Mesenchymal stem cell (in vitro differentiated cells and primary cell): ENCODE measurements around the gene NAALAD2.

Experiments
- DNase-seq: peaks from one replicate; pipeline ENCODE4 v3.0.0-alpha.2; 2013
- H2AFZ ChIP-seq: one replicate; pipeline ENCODE4 v1.6.1; 2013; ENCODE audit warnings: low read depth, mild to moderate bottlenecking, control low read depth, inconsistent platforms, low read length, moderate library complexity
- H2AK5ac ChIP-seq: 2 replicates; pipeline ENCODE4 v1.6.1; 2013; ENCODE audit warnings: low read length, moderate library complexity, mild to moderate bottlenecking, inconsistent platforms; ENCODE audit not compliant: severe bottlenecking
- H2BK120ac ChIP-seq: one replicate; pipeline ENCODE4 v1.6.1; 2013; ENCODE audit warnings: low read depth, mild to moderate bottlenecking, inconsistent platforms, low read length, moderate library complexity
- H2BK12ac ChIP-seq, 2 experiments: one replicate each; pipeline ENCODE4 v1.6.1; 2013; ENCODE audit warnings: inconsistent platforms in 2 of 2, low read length in 2 of 2, mild to moderate bottlenecking in 2 of 2, moderate library complexity in 2 of 2, control low read depth in 1 of 2
- H2BK15ac ChIP-seq: one replicate; pipeline ENCODE4 v1.6.1; 2013; ENCODE audit warnings: mild to moderate bottlenecking, low read depth, inconsistent platforms; ENCODE audit not compliant: poor library complexity, severe bottlenecking
- H2BK5ac ChIP-seq: 2 replicates; pipeline ENCODE4 v1.6.1; 2013; ENCODE audit warnings: low read depth, mild to moderate bottlenecking, low read length, control low read depth, inconsistent platforms; ENCODE audit not compliant: poor library complexity, severe bottlenecking
- H3K14ac ChIP-seq, 2 experiments: one replicate each; pipeline ENCODE4 v1.6.1; 2013; ENCODE audit warnings: inconsistent platforms in 2 of 2, low read length in 2 of 2, control low read depth in 1 of 2, mild to moderate bottlenecking in 1 of 2, moderate library complexity in 1 of 2
- H3K18ac ChIP-seq, 2 experiments: one replicate each; pipeline ENCODE4 v1.6.1; 2013; ENCODE audit warnings: inconsistent platforms in 2 of 2, low read length in 2 of 2, control low read depth in 1 of 2, low read depth in 1 of 2, mild to moderate bottlenecking in 1 of 2
- H3K23ac ChIP-seq, 2 experiments: one replicate each; pipeline ENCODE4 v1.6.1; 2013; ENCODE audit warnings: inconsistent platforms in 2 of 2, low read length in 2 of 2, mild to moderate bottlenecking in 2 of 2, moderate library complexity in 2 of 2, control low read depth in 1 of 2
- H3K27ac ChIP-seq: 2 replicates; pipeline ENCODE4 v1.5.1; 2013; ENCODE audit warnings: mild to moderate bottlenecking, moderate library complexity, low read length, control low read depth, inconsistent platforms; ENCODE audit not compliant: poor library complexity, severe bottlenecking
- H3K27me3 ChIP-seq, 2 experiments: 2 replicates each; pipeline versions ENCODE4 v1.6.1 to v1.7.0; 2013; ENCODE audit warnings: low read length in 2 of 2, mild to moderate bottlenecking in 2 of 2, moderate library complexity in 2 of 2, control low read depth in 1 of 2, inconsistent platforms in 1 of 2; ENCODE audit not compliant: control insufficient read depth in 1 of 2, insufficient read depth in 1 of 2
- H3K36me3 ChIP-seq, 2 experiments: 2 replicates each; pipeline versions ENCODE4 v1.6.1 to v1.7.0; 2013; ENCODE audit warnings: low read length in 2 of 2, control low read depth in 1 of 2, inconsistent platforms in 1 of 2, low read depth in 1 of 2, mild to moderate bottlenecking in 1 of 2; ENCODE audit not compliant: insufficient read depth in 2 of 2, control insufficient read depth in 1 of 2
- H3K4ac ChIP-seq, 2 experiments: one replicate each; pipeline ENCODE4 v1.6.1; 2013; ENCODE audit warnings: inconsistent platforms in 2 of 2, low read length in 2 of 2, mild to moderate bottlenecking in 2 of 2, moderate library complexity in 2 of 2, control low read depth in 1 of 2, low read depth in 1 of 2
- H3K4me1 ChIP-seq: 2 replicates; pipeline ENCODE4 v1.6.1; 2013; ENCODE audit warnings: low read depth, low read length, control low read depth; ENCODE audit not compliant: control insufficient read depth, insufficient read depth
- H3K4me2 ChIP-seq: 2 replicates; pipeline ENCODE4 v1.6.1; 2013; ENCODE audit warnings: low read length, mild to moderate bottlenecking, inconsistent platforms; ENCODE audit not compliant: poor library complexity, severe bottlenecking
- H3K4me3 ChIP-seq, 2 experiments: 2 replicates each; pipeline versions ENCODE4 v1.5.1 to v1.7.0; 2013; ENCODE audit warnings: low read length in 2 of 2, mild to moderate bottlenecking in 2 of 2, control low read depth in 1 of 2, low read depth in 1 of 2; ENCODE audit not compliant: insufficient read depth in 1 of 2
- H3K79me1 ChIP-seq: replicated peaks from 2 replicates; pipeline ENCODE4 v1.6.1; 2013; ENCODE audit warnings: mild to moderate bottlenecking, control low read depth, low read length, inconsistent platforms; ENCODE audit not compliant: poor library complexity, severe bottlenecking
- H3K9ac ChIP-seq: 2 replicates; pipeline ENCODE4 v1.7.0; 2013; ENCODE audit warnings: mild to moderate bottlenecking, low read length, moderate library complexity
- H3K9me3 ChIP-seq: 2 replicates; pipeline ENCODE4 v1.7.0; 2013; ENCODE audit warnings: mild to moderate bottlenecking, low read length; ENCODE audit not compliant: control insufficient read depth
- H4K8ac ChIP-seq: one replicate; pipeline ENCODE4 v1.6.1; 2013; ENCODE audit warnings: inconsistent platforms, mild to moderate bottlenecking, low read length, moderate library complexity
- H4K91ac ChIP-seq: one replicate; pipeline ENCODE4 v1.6.1; 2013; ENCODE audit warnings: mild to moderate bottlenecking, low read length, inconsistent platforms
- WGBS: methylation state at CpG from one replicate; pipeline ENCODE4 v1.1.7; 2013; ENCODE audit warnings: mixed read lengths; 5-methylcytosine and 5-hydroxymethylcytosine counted together

Gene NAALAD2

DNA sequence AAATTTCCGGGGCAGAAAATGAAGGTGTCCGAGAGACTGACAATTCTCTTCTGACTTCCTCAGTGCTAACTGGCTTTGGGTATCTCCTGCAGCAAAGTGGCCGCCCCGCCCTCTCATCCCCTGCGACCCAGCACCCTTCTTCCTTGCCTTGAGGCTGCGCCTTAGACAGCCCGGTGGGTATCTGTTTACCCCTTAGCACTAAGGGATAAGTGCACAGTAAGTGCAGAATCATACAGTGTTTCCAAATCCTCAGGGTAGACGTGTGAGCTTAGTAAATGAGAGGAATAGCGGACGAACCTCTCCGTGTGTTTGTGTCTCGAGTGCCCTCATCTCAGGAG lies 88.8 kb downstream of the NAALAD2 start:
- no peak for DNase-seq
- peak overlapping the region; percentile 96 for H4K8ac ChIP-seq
- H2BK5ac ChIP-seq, result no peak overlapping the region
- H2AFZ ChIP-seq, result peak overlapping the region; percentile 39
- no peaks in the 10 kb centered on the region for H3K36me3 ChIP-seq
- H2BK12ac ChIP-seq, result no peak overlapping the region
- peak overlapping the region in 1 of 2 experiments; percentile 14 for H3K14ac ChIP-seq
- peaks cover 4% of the 10 kb centered on the region for H3K4me1 ChIP-seq
- H3K27me3 ChIP-seq, result no peaks in the 10 kb centered on the region
- H3K23ac ChIP-seq, result no peak overlapping the region
- H3K9me3 ChIP-seq, result no peaks in the 10 kb centered on the region
- H3K4ac ChIP-seq, result peak overlapping the region; percentile 3 to 74
- H2BK15ac ChIP-seq, result peak overlapping the region; percentile 80
- H4K91ac ChIP-seq, result peak overlapping the region; percentile 90
- H2BK120ac ChIP-seq, result peak overlapping the region; percentile 13
- peak overlapping the region; percentile 66 for H3K4me2 ChIP-seq
- peak overlapping the region; percentile 84 to 99 for H3K4me3 ChIP-seq
- peak overlapping the region; percentile 44 to 94 for H3K18ac ChIP-seq
- H3K9ac ChIP-seq, result peak overlapping the region; percentile 96
- peak overlapping the region; percentile 52 for H3K27ac ChIP-seq
- 15% methylated on average over 10 of the region's 12 CpGs for WGBS
- no peaks in the 10 kb centered on the region for H3K79me1 ChIP-seq
- no peak overlapping the region for H2AK5ac ChIP-seq

DNA sequence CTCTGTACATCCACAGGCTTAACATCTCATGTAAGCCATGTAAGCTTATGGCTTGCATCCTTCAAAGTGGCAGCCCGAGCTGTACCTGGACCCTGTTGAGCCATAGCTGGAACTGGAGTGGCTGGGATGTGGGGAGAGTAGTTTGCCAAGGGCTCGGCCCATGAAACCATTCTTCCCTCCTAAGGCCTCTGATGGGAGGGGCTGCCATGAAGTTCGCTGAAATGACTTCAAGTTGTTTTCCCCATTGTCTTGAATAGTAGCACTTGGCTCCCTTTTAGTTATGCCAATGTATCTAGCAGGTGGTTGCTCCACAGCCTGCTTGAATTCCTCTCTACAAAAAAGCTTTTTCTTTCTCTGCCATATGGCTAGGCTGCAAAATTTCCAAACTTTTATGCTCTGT lies 93.6 kb downstream of the NAALAD2 start:
- Histone ChIP-seq H3K27me3 (no peaks in the 10 kb centered on the region), H4K91ac (no peak overlapping the region), H3K4ac (no peak overlapping the region), H4K8ac (no peak overlapping the region), H3K36me3 (no peaks in the 10 kb centered on the region), H3K14ac (no peak overlapping the region), H3K9me3 (no peaks in the 10 kb centered on the region), H3K4me2 (no peak overlapping the region), H2AK5ac (no peak overlapping the region), H3K18ac (no peak overlapping the region), H3K9ac (no peak overlapping the region), H2AFZ (no peak overlapping the region), H3K4me3 (no peak overlapping the region), H3K4me1 (no peaks in the 10 kb centered on the region), H3K27ac (no peak overlapping the region), H3K79me1 (no peaks in the 10 kb centered on the region), H2BK5ac (no peak overlapping the region), H2BK120ac (no peak overlapping the region), H2BK15ac (no peak overlapping the region), H2BK12ac (no peak overlapping the region), H3K23ac (no peak overlapping the region)
- no peak for DNase-seq
- WGBS, result 92% methylated on average over 3 of the region's 3 CpGs

DNA sequence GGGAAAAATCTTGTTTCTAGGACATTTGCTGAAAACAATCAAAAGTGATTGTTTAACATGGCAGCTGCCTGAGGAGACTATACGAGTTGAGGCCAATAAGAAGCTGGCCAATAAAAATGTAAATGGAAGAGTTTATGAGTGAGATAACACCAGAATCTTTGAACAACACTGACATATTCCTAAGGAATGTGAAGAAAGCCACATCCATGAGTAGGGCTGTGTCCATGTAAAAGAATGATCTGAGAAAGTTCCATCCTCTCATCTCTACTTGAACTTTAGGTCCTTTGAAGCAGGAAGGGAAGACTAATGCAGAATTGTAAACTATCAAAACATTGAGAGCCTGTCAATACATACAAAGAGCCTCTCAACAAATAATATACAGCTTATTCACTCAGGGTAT lies 95.3 kb downstream of the NAALAD2 start:
- Histone ChIP-seq H2BK12ac (no peak overlapping the region), H3K4me2 (no peak overlapping the region), H4K8ac (no peak overlapping the region), H4K91ac (no peak overlapping the region), H3K9ac (no peak overlapping the region), H3K4me3 (no peak overlapping the region), H3K4me1 (no peaks in the 10 kb centered on the region), H3K79me1 (no peaks in the 10 kb centered on the region), H2AFZ (no peak overlapping the region), H3K14ac (no peak overlapping the region), H2AK5ac (no peak overlapping the region), H3K36me3 (no peaks in the 10 kb centered on the region), H3K18ac (no peak overlapping the region), H3K4ac (no peak overlapping the region), H3K27ac (no peak overlapping the region), H2BK120ac (no peak overlapping the region), H2BK5ac (no peak overlapping the region), H3K23ac (no peak overlapping the region), H2BK15ac (no peak overlapping the region), H3K9me3 (no peaks in the 10 kb centered on the region), H3K27me3 (no peaks in the 10 kb centered on the region)
- 43% methylated on average over 1 of the region's 1 CpG for WGBS
- DNase-seq, result peak; percentile 28

DNA sequence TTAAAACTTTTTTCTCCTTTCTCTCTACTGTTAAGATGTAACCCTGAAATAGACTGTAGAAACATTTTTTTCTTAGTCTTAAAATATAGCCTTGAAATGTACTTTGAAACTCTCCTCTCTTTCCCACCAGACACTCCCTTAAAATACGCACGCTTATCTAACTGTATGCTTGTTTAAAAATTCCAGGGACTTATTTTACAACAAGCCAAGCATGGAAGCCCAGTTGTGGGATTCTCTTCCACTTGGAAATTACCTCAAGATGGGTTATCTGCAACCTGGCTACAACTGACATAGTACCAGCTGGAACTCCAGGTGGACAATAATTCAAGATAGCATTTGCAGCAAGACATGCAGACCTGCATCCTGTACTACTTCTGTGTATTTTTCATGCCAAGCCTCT lies 100.5 kb downstream of the NAALAD2 start:
- H3K4ac ChIP-seq, result no peak overlapping the region
- H3K27me3 ChIP-seq, result no peaks in the 10 kb centered on the region
- no peak overlapping the region for H3K18ac ChIP-seq
- no peak overlapping the region for H2AK5ac ChIP-seq
- H3K9me3 ChIP-seq, result no peaks in the 10 kb centered on the region
- no peaks in the 10 kb centered on the region for H3K79me1 ChIP-seq
- no peak overlapping the region for H2BK15ac ChIP-seq
- no peaks in the 10 kb centered on the region for H3K4me1 ChIP-seq
- DNase-seq, result no peak
- no peak overlapping the region for H2BK120ac ChIP-seq
- H3K36me3 ChIP-seq, result no peaks in the 10 kb centered on the region
- 91% methylated on average over 2 of the region's 2 CpGs for WGBS
- H3K27ac ChIP-seq, result no peak overlapping the region
- no peak overlapping the region for H2AFZ ChIP-seq
- no peak overlapping the region for H3K9ac ChIP-seq
- H3K23ac ChIP-seq, result no peak overlapping the region
- no peak overlapping the region for H2BK12ac ChIP-seq
- H3K4me3 ChIP-seq, result no peak overlapping the region
- no peak overlapping the region for H4K91ac ChIP-seq
- no peak overlapping the region for H4K8ac ChIP-seq
- no peak overlapping the region for H2BK5ac ChIP-seq
- H3K4me2 ChIP-seq, result no peak overlapping the region
- no peak overlapping the region for H3K14ac ChIP-seq
